NCI-H2081 treated with DMSO at 0.1 percent for 48 hours (cell line): Measurements from ENCODE around the gene PROKR1.
"Not testable (repeated sequence)": the region's sequence is repeated elsewhere in the genome, so short reads cannot be mapped to it uniquely, and the experiment has no call there.

Experiments used
- DNase-seq: peaks from one replicate; lab custom pipeline; 2025; lab: John Stamatoyannopoulos, UW

Gene PROKR1

DNA sequence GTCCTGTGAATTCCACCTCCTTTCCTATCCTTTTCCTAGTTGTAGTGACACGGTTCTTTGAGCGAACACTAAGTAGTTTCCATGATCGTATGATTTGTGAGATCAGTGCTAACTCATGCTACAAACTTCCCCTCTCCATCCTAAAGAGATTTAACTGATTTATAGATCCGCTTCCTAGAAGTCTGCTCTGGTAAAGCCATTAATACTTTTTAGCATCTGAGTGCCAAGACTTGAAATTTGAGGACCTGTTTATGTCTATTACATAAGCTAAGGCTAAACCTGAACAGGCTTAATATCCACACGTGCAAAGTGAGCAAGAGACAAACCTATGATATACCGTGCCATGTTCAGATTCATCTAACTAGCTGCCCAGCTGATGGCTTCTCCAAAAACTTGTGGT is 14.9 kb downstream of the PROKR1 start:
- no peak for DNase-seq

GRCh38 chr2:68659081-68659480 is 15.7 kb downstream of the PROKR1 start:
- no peak for DNase-seq

- no peak for DNase-seq
Observed at GRCh38 chr2:68660658-68661057, 17.3 kb downstream of the PROKR1 start.

DNA sequence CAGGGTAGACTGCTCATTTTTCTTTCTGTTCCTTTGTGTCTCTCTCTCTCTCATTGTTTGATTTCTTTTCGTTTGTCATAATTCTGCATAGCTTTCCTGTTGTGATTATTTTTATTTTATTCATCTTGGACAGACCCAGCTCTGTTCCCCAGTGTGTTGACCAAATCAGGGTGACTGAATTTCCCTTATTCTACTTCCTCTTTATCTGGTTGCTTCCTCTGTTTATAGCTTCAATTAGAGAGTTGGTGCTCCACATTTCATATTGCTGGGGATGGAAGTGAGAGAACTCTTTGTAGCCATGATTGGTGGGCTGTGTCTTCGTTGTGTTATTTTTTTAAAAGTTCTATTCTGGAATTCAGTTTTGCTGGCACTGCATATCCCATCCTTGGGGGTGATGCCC is 19.1 kb downstream of the PROKR1 start:
- DNase-seq: no peak

DNA sequence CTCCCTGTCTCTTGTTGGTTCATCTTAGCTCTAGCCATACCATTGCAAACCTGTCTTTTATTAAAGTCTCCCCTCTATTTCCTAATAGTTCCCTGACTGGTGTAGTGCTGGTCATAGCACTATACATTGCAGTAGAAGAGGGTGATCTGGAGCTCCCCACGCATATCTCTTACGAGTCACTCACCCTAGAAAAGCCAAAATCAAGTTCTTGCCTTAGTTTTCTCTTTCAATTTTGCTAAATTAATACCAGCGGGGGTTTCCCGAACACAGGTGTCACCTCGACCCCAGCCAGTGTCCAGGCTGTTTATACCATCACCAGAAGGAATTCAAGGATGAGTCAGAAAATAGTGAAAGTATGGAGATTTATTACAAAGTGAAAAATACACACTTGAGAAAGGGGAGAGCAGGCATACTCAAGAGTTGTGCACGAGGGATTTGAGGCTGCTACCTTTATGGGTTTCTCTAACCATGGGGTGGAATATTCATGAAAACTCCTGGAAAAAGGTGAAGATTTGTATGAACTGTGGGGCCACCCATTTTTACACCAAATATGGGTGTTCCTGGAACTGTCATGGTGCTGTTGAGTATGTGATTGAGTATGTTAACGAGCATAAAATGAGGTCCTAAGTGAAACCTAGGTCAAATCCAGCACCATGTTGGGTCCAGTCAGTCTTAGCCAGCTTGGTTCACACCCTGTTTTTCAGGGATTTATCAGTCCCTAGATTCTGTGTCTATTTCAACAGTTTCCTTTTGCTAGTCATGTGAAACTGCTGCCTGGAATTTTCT is 20.2 kb downstream of the PROKR1 start:
- DNase-seq: no peak

GRCh38 chr2:68667371-68667770 is 24.0 kb downstream of the PROKR1 start:
- no peak for DNase-seq

DNA sequence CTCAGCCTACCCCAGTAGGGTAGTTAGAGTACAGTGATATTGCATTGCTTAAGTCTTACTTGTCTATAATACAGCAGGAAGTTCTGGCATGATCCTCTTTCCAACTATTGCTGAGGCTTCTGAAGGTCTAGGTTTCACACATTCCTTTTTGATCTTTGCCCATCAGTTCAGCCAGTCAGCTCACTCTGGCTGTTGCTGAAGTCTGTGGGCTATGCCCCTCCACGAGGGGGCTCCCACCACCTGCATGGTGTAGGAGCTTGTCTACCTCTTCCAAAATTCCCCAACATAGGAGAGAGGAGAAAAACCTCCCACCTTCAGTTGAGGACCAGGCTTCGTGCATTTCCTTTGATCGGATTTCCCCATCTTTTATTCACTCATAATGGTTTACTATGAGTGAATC is 26.3 kb downstream of the PROKR1 start:
- DNase-seq: no peak

DNA sequence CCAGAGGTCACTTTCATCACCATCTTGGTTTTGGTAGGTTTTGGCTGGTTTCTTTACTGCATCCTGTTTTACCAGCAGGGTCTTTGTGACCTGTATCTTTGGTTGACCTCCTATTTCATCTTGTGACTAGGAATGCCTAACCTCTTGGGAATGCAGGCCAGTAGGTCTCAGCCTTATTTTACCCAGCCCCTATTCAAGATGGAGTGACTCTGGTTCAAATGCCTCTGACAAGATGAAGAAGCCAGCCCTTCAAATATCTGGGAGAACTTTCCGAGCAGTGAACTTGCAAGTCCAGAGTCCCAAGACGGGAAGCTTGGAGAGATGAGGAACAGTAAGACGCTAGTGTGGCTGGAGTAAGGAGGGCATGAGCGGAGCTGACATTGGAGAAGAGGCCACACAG is 28.6 kb downstream of the PROKR1 start:
- DNase-seq: no peak

DNA sequence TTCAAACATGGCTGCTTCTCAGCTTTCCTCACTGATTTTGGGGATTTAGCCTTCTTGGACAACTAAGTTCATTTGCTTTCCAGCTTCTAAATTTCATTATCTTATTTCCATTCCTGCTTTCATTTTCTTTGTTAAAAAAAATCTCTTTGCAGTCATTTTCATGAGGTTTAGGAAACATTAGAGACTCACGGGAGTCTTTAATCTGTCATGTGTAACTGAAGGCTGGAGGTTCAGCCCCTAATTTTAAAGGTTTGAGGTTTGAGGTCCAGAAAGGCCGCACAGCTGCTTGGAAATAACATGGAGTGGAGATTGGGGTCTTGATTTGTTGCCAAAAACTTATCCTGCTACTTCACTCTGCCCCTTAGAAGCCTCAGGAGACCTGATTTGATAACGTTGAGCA is 30.3 kb downstream of the PROKR1 start:
- DNase-seq: no peak

DNA sequence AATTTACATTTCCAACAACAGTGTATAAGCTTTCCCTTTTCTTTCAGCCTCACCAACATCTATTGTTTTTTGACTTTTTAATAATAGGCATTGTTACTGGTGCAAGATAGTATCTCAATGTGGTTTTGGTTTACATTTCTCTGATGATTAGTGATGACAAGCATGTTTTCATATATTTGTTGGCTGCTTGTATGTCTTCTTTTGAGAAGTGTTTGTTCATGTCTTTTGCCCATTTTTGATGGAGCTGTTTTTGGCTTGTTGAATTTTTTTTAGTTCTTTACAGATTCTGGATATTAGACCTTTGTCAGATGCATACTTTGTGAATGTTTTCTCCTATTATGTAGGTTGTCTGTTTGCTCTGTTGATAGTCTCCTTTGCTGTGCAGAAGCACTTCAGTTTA is 32.1 kb downstream of the PROKR1 start:
- DNase-seq: no peak

DNA sequence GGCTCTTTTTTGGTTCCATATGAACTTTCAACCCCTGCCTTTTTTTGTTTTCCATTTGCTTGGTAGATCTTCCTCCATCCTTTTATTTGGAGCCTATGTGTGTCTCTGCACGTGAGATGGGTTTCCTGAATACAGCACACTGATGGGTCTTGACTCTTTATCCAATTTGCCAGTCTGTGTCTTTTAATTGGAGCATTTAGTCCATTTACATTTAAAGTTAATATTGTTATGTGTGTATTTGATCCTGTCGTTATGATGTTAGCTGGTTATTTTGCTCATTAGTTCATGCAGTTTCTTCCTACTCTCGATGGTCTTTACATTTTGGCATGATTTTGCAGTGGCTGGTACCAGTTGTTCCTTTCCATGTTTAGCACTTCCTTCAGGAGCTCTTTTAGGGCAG is 34.5 kb downstream of the PROKR1 start:
- DNase-seq: not testable (repeated sequence)

DNA sequence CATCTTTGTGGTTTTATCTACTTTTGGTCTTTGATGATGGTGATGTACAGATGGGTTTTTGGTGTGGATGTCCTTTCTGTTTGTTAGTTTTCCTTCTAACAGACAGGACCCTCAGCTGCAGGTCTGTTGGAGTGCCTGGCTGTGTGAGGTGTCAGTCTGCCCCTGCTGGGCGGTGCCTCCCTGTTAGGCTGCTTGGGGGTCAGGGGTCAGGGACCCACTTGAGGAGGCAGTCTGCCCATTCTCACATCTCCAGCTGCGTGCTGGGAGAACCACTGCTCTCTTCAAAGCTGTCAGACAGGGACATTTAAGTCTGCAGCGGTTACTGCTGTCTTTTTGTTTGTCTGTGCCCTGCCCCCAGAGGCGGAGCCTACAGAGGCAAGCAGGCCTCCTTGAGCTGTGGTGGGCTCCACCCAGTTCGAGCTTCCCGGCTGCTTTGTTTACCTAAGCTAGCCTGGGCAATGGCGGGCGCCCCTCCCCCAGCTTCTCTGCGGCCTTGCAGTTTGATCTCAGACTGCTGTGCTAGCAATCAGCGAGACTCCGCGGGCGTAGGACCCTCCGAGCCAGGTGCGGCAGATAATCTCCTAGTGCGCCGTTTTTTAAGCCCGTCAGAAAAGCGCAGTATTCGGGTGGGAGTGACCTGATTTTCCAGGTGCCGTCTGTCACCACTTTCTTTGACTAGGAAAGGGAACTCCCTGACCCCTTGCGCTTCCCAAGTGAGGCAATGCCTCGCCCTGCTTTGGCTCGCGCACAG is 36.0 kb downstream of the PROKR1 start:
- not testable (repeated sequence) for DNase-seq

- not testable (repeated sequence) for DNase-seq
Observed at GRCh38 chr2:68679917-68680267, 36.5 kb downstream of the PROKR1 start.

DNA sequence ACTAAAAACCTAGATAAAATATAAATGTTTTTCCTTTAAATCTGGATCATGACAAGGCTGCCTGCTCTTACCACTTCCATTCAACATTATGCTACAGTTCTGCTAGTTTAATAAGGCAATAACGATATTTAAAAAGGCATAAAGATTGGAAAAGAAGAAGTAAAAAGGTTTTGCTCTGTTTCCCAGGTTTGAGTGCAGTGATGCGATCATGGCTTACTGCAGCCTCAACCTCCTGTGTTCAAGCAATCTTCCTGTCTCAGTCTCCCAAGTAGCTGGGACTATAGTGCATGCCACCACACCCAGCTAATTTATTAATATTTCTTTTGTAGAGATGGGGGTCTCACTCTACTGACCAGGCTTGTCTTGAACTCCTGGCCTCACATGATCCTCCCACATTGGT is 40.8 kb downstream of the PROKR1 start:
- no peak for DNase-seq

DNA sequence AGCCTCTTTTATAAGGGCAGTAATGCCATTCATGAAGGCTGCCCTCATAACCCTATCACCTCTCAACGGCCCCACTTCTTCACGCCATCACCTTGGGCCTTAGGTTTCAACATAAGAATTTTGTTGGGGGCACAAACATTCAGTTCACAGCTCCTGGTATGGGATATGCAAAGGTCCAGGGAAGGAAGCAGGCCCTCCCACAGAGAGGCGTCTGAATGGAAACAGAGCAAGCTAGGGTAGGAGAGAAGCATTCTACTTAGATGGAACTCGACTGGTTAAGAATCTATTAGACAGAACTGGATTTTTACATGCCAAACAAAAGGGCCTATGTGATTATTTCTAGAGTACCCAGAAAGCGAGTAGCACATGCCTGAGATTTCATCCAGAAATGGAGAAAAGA is 42.8 kb downstream of the PROKR1 start:
- DNase-seq: no peak

GRCh38 chr2:68687018-68687417 is 43.6 kb downstream of the PROKR1 start:
- no peak for DNase-seq

DNA sequence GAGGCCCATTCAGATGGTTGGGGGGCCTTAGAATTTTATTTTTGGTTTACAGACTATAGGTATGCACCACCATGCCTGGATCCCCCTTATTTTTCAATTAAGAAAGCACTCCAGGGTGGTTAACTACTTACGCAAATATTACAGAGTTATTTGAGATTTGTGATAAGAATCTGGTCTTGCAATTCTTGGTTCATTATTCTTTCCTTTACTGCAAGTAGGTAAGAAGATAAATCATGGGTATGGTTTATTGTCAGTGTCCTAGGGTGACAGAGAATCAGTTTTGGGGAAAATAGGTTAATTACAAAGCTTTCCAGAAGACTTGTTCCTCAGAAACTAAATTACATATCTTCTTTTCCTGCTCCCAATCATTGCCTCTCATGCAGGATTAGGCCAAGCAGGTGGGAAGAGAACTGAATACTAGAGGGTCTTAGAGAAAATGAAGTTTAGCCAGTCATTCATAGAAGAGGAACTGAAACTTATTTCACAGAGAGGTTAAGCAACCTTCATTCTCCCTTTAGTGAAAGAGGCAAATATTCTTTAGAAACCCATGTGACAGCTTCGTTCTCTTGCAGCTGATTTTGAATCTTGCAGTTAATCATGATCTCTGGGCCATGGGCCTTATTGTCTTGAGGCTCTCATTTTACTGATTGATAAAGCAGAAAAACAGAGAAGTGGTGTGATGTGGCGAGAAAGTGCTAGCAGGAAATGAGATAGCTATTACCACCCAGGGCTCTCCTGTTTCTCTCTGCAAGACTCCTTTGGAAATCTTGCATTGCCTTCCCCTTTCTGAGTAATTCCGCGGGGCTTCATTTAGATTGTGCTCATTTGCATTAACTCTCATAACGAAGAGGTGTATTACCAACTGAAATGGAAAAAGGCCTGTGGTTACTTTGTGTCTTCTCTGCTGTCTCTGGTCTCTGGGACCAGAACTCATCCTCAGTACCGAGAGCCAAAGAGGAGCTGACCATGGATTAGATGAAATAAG is 46.5 kb downstream of the PROKR1 start:
- no peak for DNase-seq

DNA sequence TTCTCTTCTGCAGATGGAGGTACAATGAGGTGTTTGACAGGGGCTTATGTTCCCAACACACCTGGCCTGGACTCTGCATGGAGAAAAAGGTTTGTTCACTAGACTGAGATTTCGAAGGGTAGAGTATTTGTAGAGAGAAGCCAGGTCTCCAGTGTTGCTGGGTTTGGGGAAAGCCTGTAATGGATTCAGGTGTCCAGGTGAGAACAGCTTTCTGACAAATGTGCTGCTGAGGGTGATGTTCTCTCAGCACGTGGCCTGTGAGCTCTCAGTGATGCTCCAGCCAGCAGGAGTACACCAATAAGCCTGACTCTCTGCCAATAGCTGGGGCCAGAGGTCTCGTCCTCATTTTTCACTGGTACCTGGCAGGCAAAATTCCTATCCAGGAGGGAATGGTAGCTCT is 47.5 kb downstream of the PROKR1 start:
- DNase-seq: no peak

GRCh38 chr2:68692511-68692910 is 49.1 kb downstream of the PROKR1 start:
- DNase-seq: no peak

DNA sequence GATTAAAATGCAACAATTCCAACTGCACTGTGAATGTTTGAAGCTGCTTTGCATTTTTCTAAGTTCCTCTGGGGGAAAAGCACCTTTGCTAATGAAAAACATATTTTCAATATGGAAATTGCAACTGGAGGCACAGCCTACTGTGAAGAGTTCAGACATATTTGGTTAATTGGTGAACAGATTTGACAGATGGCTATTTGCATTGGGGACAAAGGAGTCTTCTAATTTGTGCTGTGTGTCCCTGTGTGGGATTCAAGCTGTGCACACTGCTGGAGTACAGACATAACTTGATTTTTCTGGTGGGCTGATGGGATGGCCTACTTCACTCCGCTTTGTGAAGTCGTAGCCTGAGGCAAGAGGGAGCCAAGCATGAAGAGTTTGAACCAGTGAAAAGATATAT is 50.6 kb downstream of the PROKR1 start:
- no peak for DNase-seq

GRCh38 chr2:68695971-68696370 is 52.6 kb downstream of the PROKR1 start:
- DNase-seq: no peak

DNA sequence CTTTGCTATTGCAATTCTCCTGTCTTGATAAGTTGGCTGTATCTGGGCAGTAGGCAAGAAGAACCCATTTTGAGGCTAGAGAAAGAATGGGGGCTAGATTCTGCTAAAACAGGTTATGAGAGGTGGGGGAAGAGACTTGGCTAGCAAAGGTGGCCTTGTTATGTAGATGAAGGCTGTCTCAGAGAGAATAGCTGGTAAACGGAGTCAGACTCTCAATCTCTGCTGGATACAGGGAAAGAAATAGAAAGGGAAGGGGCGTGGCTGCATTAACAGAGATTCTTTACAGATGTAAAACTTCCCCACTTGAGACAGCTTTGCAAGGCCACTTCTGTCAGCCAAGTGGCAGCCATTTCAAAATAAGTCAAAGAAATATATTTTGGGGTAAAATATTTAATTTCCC is 53.2 kb downstream of the PROKR1 start:
- no peak for DNase-seq
